NCI-H1436 (cell line): ENCODE measurements around the gene AGPAT4.

Source experiments
- DNase-seq: peaks from one replicate; lab custom pipeline; 2025; lab: John Stamatoyannopoulos, UW

Gene AGPAT4

GRCh38 chr6:161255518-161255917, 18.3 kb downstream of the AGPAT4 start:
- no peak for DNase-seq

- no peak for DNase-seq
Measured at GRCh38 chr6:161254464-161255253, 19.2 kb downstream of the AGPAT4 start.

GRCh38 chr6:161254126-161254463, 19.8 kb downstream of the AGPAT4 start:
- DNase-seq: no peak

GRCh38 chr6:161251345-161251744, 22.5 kb downstream of the AGPAT4 start:
- DNase-seq: no peak

GRCh38 chr6:161249327-161249726, 24.5 kb downstream of the AGPAT4 start:
- DNase-seq: no peak

- no peak for DNase-seq
Measured at GRCh38 chr6:161246725-161247124, 27.1 kb downstream of the AGPAT4 start.

- DNase-seq: no peak
Measured at GRCh38 chr6:161245363-161245762, 28.5 kb downstream of the AGPAT4 start.

- DNase-seq: no peak
Measured at GRCh38 chr6:161244725-161245124, 29.1 kb downstream of the AGPAT4 start.

- no peak for DNase-seq
Measured at GRCh38 chr6:161242779-161243693, 30.8 kb downstream of the AGPAT4 start.

- DNase-seq: no peak
Measured at GRCh38 chr6:161242113-161242512, 31.7 kb downstream of the AGPAT4 start.

GRCh38 chr6:161239001-161239400, 34.9 kb downstream of the AGPAT4 start:
- DNase-seq: no peak

GRCh38 chr6:161238500-161238899, 35.4 kb downstream of the AGPAT4 start:
- DNase-seq: no peak

GRCh38 chr6:161238081-161238480, 35.8 kb downstream of the AGPAT4 start:
- no peak for DNase-seq

- DNase-seq: no peak
Measured at GRCh38 chr6:161237176-161237575, 36.7 kb downstream of the AGPAT4 start.

GRCh38 chr6:161235776-161236633, 37.9 kb downstream of the AGPAT4 start:
- no peak for DNase-seq

- no peak for DNase-seq
Measured at GRCh38 chr6:161233986-161234661, 39.7 kb downstream of the AGPAT4 start.

GRCh38 chr6:161232467-161232866, 41.4 kb downstream of the AGPAT4 start:
- DNase-seq: no peak

GRCh38 chr6:161232010-161232409, 41.9 kb downstream of the AGPAT4 start:
- no peak for DNase-seq

- DNase-seq: no peak
Measured at GRCh38 chr6:161230339-161230738, 43.5 kb downstream of the AGPAT4 start.

GRCh38 chr6:161228921-161229591, 44.8 kb downstream of the AGPAT4 start:
- no peak for DNase-seq

- no peak for DNase-seq
Measured at GRCh38 chr6:161228096-161228495, 45.8 kb downstream of the AGPAT4 start.
